Measurements from ENCODE around the gene MADCAM1.

MADCAM1 gene

DNA sequence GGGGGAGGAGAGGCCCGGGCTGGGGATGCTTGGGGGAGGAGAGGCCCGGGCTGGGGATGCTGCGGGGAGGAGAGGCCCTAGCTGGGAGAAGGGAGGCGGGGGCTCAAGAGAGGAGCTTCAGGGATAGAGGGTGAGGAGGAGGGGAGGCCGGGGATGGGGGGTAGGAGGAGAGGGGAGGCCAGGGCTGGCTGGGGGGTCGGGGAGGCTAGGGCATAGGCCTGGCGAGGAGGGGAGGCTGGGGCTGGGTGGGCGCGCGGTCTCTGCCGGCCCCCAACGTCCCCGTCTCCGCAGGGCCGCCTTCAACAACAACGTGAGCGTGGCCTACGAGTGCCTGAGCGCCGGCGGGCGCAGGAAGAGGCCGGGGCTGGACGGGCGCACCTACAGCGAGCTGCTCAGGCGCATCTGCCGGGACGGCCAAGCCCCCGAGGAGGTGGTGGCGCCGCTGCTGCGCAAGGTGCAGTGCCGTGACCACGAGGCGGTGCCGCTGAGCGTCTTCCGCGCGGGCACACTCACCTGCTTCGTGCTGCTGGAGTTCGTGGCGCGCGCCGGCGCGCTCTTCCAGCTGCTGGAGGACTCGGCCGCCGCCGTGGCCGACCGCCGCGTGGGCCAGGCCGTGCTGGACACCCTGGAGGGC, 22.4 kb downstream of the MADCAM1 start:
- DNase-seq (ENCODE audit: low read depth in 2 of 2) = peak in 1 of 2 donors; percentile 12
- no peak for TF ChIP-seq CTCF (IDR thresholded peaks at IDR 0.05; ENCODE audit: low read depth, low read length)
- no peak overlapping the region for H3K4me3 ChIP-seq (replicated peaks in 1 of 2; ENCODE audit: low read depth in 2 of 2, low read length in 2 of 2)

DNA sequence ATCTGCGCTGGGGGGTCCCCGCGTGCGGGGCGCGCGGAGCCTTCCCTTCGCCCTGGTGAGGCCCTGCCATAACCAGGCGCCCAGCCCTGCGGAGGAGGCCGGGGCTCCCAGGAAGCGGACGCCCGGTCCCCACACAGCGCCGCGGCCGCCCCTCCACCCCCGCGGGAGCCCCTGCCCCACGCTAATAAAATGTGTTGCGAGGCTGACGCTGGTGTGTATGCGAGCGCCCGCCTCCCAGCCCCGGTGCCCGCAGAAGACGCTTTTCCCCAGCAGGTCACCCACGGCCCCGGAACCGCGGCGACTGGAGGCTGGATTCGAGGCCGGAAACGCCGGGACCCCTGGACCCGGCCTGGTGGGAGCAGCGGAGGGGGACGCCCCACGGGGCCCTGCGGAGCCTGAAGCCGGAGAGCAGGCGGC, 23.2 kb downstream of the MADCAM1 start:
- no peak for DNase-seq (ENCODE audit: low read depth in 2 of 2)
- H3K4me3 ChIP-seq (replicated peaks in 1 of 2; ENCODE audit: low read depth in 2 of 2, low read length in 2 of 2) = no peak overlapping the region
- no peak for TF ChIP-seq CTCF (IDR thresholded peaks at IDR 0.05; ENCODE audit: low read depth, low read length)

DNA sequence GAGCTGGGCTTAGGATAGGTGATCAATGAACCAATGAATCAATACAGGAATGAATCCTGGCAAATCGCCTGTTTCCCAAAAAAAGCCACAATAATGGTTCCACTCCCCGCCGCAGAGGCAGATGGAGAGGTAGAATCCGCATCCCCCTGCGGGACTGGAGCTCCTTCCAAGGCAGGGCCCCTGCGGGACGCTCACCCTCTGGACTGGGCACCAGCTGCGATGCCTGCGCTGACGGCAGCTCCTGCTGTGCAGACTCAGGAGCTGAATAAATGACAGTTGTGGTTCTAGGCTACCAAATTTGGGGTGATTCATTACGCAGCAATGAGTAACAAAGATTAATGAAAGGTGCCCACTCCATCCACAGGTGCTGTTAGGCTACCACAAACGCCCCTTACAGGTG, 26.4 kb downstream of the MADCAM1 start:
- no peak overlapping the region for H3K4me3 ChIP-seq (replicated peaks in 1 of 2; ENCODE audit: low read depth in 2 of 2, low read length in 2 of 2)
- no peak for DNase-seq (ENCODE audit: low read depth in 2 of 2)
- TF ChIP-seq CTCF (IDR thresholded peaks at IDR 0.05; ENCODE audit: low read depth, low read length) = no peak

GRCh38 chr19:524062-524674, 27.9 kb downstream of the MADCAM1 start:
- peak overlapping the region in 1 of 2 donors; percentile 10 for H3K4me3 ChIP-seq (replicated peaks in 1 of 2; ENCODE audit: low read depth in 2 of 2, low read length in 2 of 2)
- DNase-seq (ENCODE audit: low read depth in 2 of 2) = peak; percentile 18 to 58
- TF ChIP-seq CTCF (IDR thresholded peaks at IDR 0.05; ENCODE audit: low read depth, low read length) = no peak

DNA sequence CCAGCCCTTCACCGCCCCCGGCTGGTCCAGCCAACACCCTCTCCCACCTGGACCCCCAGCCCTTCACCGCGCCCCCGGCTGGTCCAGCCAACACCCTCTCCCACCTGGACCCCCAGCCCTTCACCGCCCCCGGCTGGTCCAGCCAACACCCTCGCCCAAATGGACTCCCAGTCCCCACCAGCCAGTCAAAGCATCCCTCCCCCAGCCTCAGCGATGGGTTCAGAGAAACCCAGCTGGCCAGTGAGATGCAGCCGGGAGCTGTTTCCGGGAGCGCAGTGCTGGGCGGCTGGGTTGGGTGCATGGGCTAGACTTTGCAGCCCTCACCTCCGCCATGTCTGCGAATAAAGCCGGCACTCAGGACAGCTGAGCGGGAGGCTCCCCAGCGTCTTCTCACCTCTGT, 28.7 kb downstream of the MADCAM1 start:
- H3K4me3 ChIP-seq (replicated peaks in 1 of 2; ENCODE audit: low read depth in 2 of 2, low read length in 2 of 2) = no peak overlapping the region
- no peak for DNase-seq (ENCODE audit: low read depth in 2 of 2)
- no peak for TF ChIP-seq CTCF (IDR thresholded peaks at IDR 0.05; ENCODE audit: low read depth, low read length)

DNA sequence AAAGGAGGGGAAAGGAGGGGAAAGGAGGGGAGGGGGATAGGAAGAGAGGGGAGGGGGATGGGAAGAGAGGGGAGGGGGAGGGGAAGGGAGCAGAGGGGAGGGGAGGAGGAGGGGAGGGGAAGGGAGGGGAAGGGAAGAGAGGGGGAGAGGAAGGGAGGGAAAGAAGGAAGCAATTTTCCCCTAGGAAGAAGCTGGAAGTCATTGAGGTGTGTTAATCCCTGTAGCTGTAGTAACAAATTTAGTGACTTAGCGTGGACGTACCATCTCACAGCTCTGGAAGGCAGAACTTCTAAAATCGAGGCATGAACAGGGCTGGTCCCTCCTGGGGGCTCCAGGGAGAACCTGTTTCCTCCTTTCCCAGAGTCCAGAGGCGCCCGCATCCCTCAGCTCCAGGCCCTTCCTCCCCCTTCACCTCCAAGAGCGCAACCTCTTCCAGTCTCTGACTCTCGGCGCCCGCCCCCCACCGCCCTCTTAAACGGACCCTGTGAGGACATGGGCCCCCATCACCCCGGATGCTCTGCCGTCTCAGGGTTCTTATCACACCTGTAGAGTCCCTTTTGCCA, 29.7 kb downstream of the MADCAM1 start:
- DNase-seq (ENCODE audit: low read depth in 2 of 2) = no peak
- no peak for TF ChIP-seq CTCF (IDR thresholded peaks at IDR 0.05; ENCODE audit: low read depth, low read length)
- H3K4me3 ChIP-seq (replicated peaks in 1 of 2; ENCODE audit: low read depth in 2 of 2, low read length in 2 of 2) = no peak overlapping the region

Measured in cardiac fibroblast (primary cell).